ENCODE measurements around the gene PTPRR. TPM values are rescaled to one million over a fixed set of nuclear protein-coding genes. Genes with fewer than 3 reads are reported as not detected.

Gene PTPRR
- polyA plus RNA-seq, 1 donor from 2014 or later, result not detected

DNA sequence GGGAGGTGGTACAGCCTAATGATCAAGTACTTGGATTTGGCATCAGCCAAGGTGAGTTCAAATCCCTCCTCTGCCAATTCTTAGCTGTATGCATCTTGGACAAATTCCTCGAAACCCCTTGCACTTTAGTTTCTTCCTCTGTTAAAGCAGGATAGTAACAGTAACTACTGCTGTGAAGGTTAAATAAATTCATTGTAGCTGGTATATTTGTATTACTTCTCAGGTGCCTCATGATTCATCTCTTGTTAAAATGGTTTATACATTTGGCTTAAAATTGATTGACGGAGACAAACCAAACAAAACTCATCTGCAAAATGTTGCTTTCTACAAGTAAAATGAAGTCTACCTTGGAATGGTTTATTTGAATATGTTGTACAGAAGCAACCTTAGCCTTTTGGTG lies 281.0 kb downstream of the PTPRR start:
- H3K4me1 Mint-ChIP-seq, result no peaks in the 10 kb centered on the region
- H3K36me3 Mint-ChIP-seq, result no peaks in the 10 kb centered on the region
- H3K27ac Mint-ChIP-seq, result no peak overlapping the region
- H3K9me3 Mint-ChIP-seq, result no peaks in the 10 kb centered on the region
- no peak overlapping the region for H3K4me3 Mint-ChIP-seq
- H3K27me3 Mint-ChIP-seq, result peaks cover 3% of the 10 kb centered on the region

DNA sequence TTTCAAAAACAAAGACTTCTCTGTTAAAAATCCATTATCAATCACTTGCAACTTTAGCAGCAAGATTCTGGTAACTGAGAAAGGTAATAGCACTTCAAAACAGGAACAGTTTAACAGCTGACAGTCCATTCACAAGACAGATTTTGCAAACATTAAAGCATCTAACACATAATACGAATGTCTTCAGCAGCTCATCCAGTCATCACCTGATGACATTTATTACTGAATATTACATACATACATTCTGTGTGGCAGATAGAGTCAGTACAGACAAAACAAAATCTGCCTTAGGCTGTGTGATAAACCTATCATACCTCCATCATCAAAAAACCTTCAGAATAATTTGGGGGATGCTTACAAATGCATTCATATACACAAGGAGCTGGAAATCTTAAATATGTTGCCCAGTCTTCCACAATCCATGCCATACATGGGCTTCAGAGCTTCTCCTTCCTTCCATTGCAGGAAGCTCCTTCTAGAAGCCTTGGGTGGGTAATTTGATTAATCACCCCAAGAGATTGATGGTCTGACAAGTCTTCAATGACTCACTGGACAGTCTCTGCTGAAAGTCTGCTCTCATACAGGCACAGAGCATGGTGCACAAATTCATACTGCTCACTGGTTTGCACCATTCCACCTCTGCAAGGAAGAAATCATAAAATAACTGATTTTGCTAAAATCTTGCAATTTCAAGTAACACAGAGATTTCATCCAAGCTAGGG lies 281.7 kb downstream of the PTPRR start:
- Mint-ChIP-seq H3K27ac (no peak overlapping the region), H3K4me1 (no peaks in the 10 kb centered on the region), H3K27me3 (peaks cover 3% of the 10 kb centered on the region)

GRCh38 chr12:70637303-70638085 lies 283.0 kb downstream of the PTPRR start, which contains the start of gene PTPRB:
Gene PTPRB, minus strand, starts transcription at chr12:70637429. Its CDS starts 34 bp downstream, at chr12:70637395.
- H3K27ac Mint-ChIP-seq, result no peak within 1 kb of the TSS

More for the DNA sequence above, 281.7 kb downstream of the PTPRR start:
- H3K4me3 Mint-ChIP-seq, result no peak overlapping the region
- H3K9me3 Mint-ChIP-seq, result no peaks in the 10 kb centered on the region
- H3K36me3 Mint-ChIP-seq, result no peaks in the 10 kb centered on the region

GRCh38 chr12:70635755-70636154 lies 284.8 kb downstream of the PTPRR start:
- Mint-ChIP-seq H3K27ac (no peak overlapping the region), H3K36me3 (no peaks in the 10 kb centered on the region), H3K27me3 (peaks cover 3% of the 10 kb centered on the region), H3K9me3 (peaks cover 0 to 2% (median 0%) of the 10 kb centered on the region in 3 donors), H3K4me3 (no peak overlapping the region), H3K4me1 (no peaks in the 10 kb centered on the region)

More at GRCh38 chr12:70637303-70638085, 283.0 kb downstream of the PTPRR start, which contains the start of gene PTPRB:
- Mint-ChIP-seq H3K9me3 (peaks cover 0 to 2% (median 0%) of the 10 kb centered on the region in 3 donors), H3K27me3 (peaks cover 3% of the 10 kb centered on the region), H3K4me1 (no peaks in the 10 kb centered on the region), H3K4me3 (no peak within 1 kb of the TSS), H3K36me3 (no peaks in the 10 kb centered on the region)

GRCh38 chr12:70628701-70629480 lies 291.6 kb downstream of the PTPRR start:
- no peak overlapping the region for H3K27ac Mint-ChIP-seq
- H3K36me3 Mint-ChIP-seq, result no peaks in the 10 kb centered on the region
- peaks cover 0 to 9% (median 2%) of the 10 kb centered on the region in 3 donors for H3K9me3 Mint-ChIP-seq
- no peak overlapping the region for H3K4me3 Mint-ChIP-seq
- no peaks in the 10 kb centered on the region for H3K27me3 Mint-ChIP-seq
- H3K4me1 Mint-ChIP-seq, result no peaks in the 10 kb centered on the region

- Mint-ChIP-seq H3K9me3 (peaks cover 0 to 7% (median 2%) of the 10 kb centered on the region in 3 donors), H3K4me3 (no peak overlapping the region), H3K36me3 (no peaks in the 10 kb centered on the region), H3K27ac (no peak overlapping the region), H3K27me3 (peaks cover 2% of the 10 kb centered on the region), H3K4me1 (no peaks in the 10 kb centered on the region)
Measured at GRCh38 chr12:70627677-70628076, 292.9 kb downstream of the PTPRR start.

DNA sequence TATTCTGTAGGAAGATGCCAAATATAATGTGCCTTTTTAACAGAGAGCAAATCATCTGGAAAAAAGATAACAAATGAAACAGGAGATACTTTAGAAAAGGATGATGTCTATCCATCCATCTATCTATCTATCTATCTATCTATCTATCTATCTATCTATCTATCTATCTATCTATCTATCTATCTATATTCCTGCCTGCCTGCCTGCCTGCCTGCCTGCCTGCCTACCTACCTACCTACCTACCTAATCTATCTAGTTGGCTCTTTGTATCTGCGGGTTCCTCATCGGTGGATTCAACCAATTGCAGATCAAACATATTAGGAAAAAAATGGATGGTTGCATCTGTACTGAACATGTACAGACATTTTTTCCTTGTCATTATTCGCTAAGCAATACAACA lies 294.4 kb downstream of the PTPRR start:
- no peak overlapping the region for H3K27ac Mint-ChIP-seq

GRCh38 chr12:70619471-70620152 lies 300.9 kb downstream of the PTPRR start:
- Mint-ChIP-seq H3K27me3 (peaks cover 4% of the 10 kb centered on the region), H3K36me3 (no peaks in the 10 kb centered on the region)

More for the DNA sequence above, 294.4 kb downstream of the PTPRR start:
- Mint-ChIP-seq H3K36me3 (no peaks in the 10 kb centered on the region), H3K4me1 (no peaks in the 10 kb centered on the region), H3K27me3 (peaks cover 2% of the 10 kb centered on the region), H3K4me3 (no peak overlapping the region), H3K9me3 (peaks cover 0 to 7% (median 2%) of the 10 kb centered on the region in 3 donors)

GRCh38 chr12:70618371-70618770 lies 302.2 kb downstream of the PTPRR start:
- Mint-ChIP-seq H3K9me3 (peaks cover 0 to 3% (median 0%) of the 10 kb centered on the region in 3 donors), H3K4me3 (no peak overlapping the region), H3K36me3 (no peaks in the 10 kb centered on the region), H3K4me1 (no peaks in the 10 kb centered on the region), H3K27ac (no peak overlapping the region), H3K27me3 (peaks cover 2% of the 10 kb centered on the region)

More at GRCh38 chr12:70619471-70620152, 300.9 kb downstream of the PTPRR start:
- H3K4me1 Mint-ChIP-seq, result no peaks in the 10 kb centered on the region
- peaks cover 0 to 3% (median 0%) of the 10 kb centered on the region in 3 donors for H3K9me3 Mint-ChIP-seq
- H3K4me3 Mint-ChIP-seq, result no peak overlapping the region
- no peak overlapping the region for H3K27ac Mint-ChIP-seq

DNA sequence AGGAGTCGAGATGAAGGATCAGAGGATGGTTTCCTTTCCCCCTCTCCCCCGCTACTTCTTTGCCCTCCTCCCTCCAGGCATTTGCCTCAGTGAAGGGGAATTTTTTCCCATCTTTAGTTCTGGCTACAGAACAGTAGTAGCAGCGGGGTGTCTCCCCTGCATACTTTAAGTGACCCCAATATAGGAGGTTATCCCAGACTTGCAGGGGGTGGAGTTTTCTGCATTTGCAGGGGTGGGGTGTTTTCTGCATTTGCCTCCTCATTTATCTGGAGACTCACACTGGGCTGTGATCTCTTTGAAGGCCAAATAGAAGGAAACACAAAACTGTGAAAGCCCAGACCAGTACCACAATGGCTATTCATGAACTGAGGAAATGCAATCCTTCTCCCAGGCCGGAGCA lies 303.1 kb downstream of the PTPRR start:
- H3K36me3 Mint-ChIP-seq, result no peaks in the 10 kb centered on the region
- no peak overlapping the region for H3K4me3 Mint-ChIP-seq
- H3K27ac Mint-ChIP-seq, result no peak overlapping the region
- H3K9me3 Mint-ChIP-seq, result peaks cover 0 to 5% (median 0%) of the 10 kb centered on the region in 3 donors
- no peaks in the 10 kb centered on the region for H3K4me1 Mint-ChIP-seq
- peaks cover 2% of the 10 kb centered on the region for H3K27me3 Mint-ChIP-seq

GRCh38 chr12:70615174-70615866 lies 305.2 kb downstream of the PTPRR start:
- Mint-ChIP-seq H3K4me3 (no peak overlapping the region), H3K36me3 (no peaks in the 10 kb centered on the region), H3K27me3 (peaks cover 5% of the 10 kb centered on the region), H3K4me1 (peaks cover 0 to 5% (median 4%) of the 10 kb centered on the region in 3 donors), H3K9me3 (peaks cover 0 to 5% (median 0%) of the 10 kb centered on the region in 3 donors), H3K27ac (no peak overlapping the region)

DNA sequence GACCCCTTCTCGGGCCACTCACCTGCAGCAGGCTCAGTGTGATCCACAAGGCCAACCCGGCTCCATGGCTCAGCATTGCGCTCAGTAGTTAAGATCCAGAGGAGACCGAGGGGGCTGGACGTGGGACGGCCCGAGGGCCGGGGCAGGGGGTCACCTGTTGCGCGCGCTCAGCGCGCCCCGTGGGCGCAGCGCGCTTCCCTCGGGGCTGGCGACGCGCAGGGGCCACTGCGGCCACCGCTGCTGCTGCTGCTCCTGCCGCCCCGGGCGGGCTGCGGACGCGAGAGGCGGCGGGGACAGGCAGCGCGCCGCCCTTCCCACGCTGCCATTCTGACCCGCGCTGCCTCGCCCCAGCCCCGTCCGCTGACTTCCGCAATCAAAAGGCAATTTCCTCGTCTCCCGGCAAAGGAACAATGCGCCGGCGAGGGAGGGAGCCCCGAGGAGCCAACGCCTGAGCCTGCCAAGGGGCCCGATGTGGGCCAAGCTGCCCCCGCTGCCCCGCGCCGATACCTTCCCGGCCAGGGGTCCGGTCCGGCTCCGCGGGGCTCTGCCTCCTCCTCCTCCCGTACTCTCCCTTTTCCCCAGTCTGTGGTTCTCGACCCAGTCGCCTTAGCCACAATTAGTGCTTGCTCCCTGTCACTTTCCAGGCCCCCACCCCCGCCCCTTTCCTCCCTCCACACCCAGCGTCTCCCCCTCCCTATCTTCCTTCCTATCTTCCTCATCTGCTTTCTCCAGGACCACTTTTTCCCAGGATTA lies 310.6 kb downstream of the PTPRR start:
- Mint-ChIP-seq H3K4me1 (peaks cover 3 to 5% (median 5%) of the 10 kb centered on the region in 3 donors), H3K4me3 (peak overlapping the region; percentile 42 to 74 (median 66)), H3K27me3 (peaks cover 26% of the 10 kb centered on the region), H3K27ac (no peak overlapping the region), H3K9me3 (peaks cover 0 to 4% (median 0%) of the 10 kb centered on the region in 3 donors), H3K36me3 (no peaks in the 10 kb centered on the region)

GRCh38 chr12:70609203-70609602 lies 311.3 kb downstream of the PTPRR start:
- Mint-ChIP-seq H3K27ac (no peak overlapping the region), H3K36me3 (no peaks in the 10 kb centered on the region), H3K27me3 (peaks cover 26% of the 10 kb centered on the region), H3K4me1 (peaks cover 3 to 5% (median 5%) of the 10 kb centered on the region in 3 donors), H3K4me3 (peak overlapping the region in 3 of 4 donors; percentile 62 to 82 (median 80)), H3K9me3 (peaks cover 0 to 6% (median 4%) of the 10 kb centered on the region in 3 donors)

All from IgD-negative memory B cell (primary cell).